Measurements from ENCODE around the gene TBC1D2. TPM values are rescaled to one million over a fixed set of nuclear protein-coding genes. Genes with fewer than 3 reads are reported as not detected.

Gene TBC1D2
- total RNA-seq, 4 donors from 2014 or later = 29.9 to 61.8 (median 41.0) TPM

GRCh38 chr9:98242426-98242825, 13.0 kb downstream of the TBC1D2 start:
- Histone ChIP-seq H3K4me1 (peaks cover 0 to 5% (median 0%) of the 10 kb centered on the region in 4 donors), H3K27me3 (no peaks in the 10 kb centered on the region), H3K36me3 (peaks cover 0 to 42% (median 0%) of the 10 kb centered on the region in 3 donors), H3K4me3 (no peak overlapping the region), H3K27ac (no peak overlapping the region), H3K9me3 (no peaks in the 10 kb centered on the region)
- DNase-seq (ENCODE audit: low spot score in 2 of 2) = no peak
- TF ChIP-seq CTCF (IDR thresholded peaks at IDR 0.05) (no peak), POLR2A (IDR thresholded peaks at IDR 0.05) (no peak), EP300 (IDR thresholded peaks at IDR 0.05) (no peak)
- WGBS, 2 donors = 79 to 83% methylated on average over 3 of the region's 3 CpGs

GRCh38 chr9:98241357-98242300, 13.8 kb downstream of the TBC1D2 start:
- DNase-seq (ENCODE audit: low spot score in 2 of 2) = no peak
- H3K9me3 ChIP-seq = no peaks in the 10 kb centered on the region
- WGBS, 2 donors = 81 to 83% methylated on average over 8 of the region's 8 CpGs
- no peak overlapping the region for H3K4me3 ChIP-seq
- peaks cover 0 to 42% (median 0%) of the 10 kb centered on the region in 3 donors for H3K36me3 ChIP-seq
- H3K27me3 ChIP-seq = no peaks in the 10 kb centered on the region
- TF ChIP-seq EP300 (IDR thresholded peaks at IDR 0.05) (no peak), POLR2A (IDR thresholded peaks at IDR 0.05) (no peak), CTCF (IDR thresholded peaks at IDR 0.05) (no peak)
- H3K4me1 ChIP-seq = peaks cover 0 to 5% (median 0%) of the 10 kb centered on the region in 4 donors
- H3K27ac ChIP-seq = no peak overlapping the region

GRCh38 chr9:98240475-98240874, 15.0 kb downstream of the TBC1D2 start:
- H3K27me3 ChIP-seq = no peaks in the 10 kb centered on the region
- TF ChIP-seq CTCF (IDR thresholded peaks at IDR 0.05) = no peak
- no peak for TF ChIP-seq POLR2A (IDR thresholded peaks at IDR 0.05)
- no peak for TF ChIP-seq EP300 (IDR thresholded peaks at IDR 0.05)
- peaks cover 0 to 43% (median 0%) of the 10 kb centered on the region in 3 donors for H3K36me3 ChIP-seq
- H3K27ac ChIP-seq = no peak overlapping the region
- WGBS, 2 donors = 92 to 96% methylated on average over 3 of the region's 3 CpGs
- H3K4me1 ChIP-seq = peaks cover 0 to 5% (median 0%) of the 10 kb centered on the region in 4 donors
- H3K4me3 ChIP-seq = no peak overlapping the region
- H3K9me3 ChIP-seq = no peaks in the 10 kb centered on the region
- DNase-seq (ENCODE audit: low spot score in 2 of 2) = no peak

GRCh38 chr9:98236901-98237487, 18.5 kb downstream of the TBC1D2 start:
- H3K27me3 ChIP-seq = no peaks in the 10 kb centered on the region
- no peak overlapping the region for H3K27ac ChIP-seq
- H3K36me3 ChIP-seq = peaks cover 0 to 52% (median 0%) of the 10 kb centered on the region in 3 donors
- DNase-seq (ENCODE audit: low spot score in 2 of 2) = no peak
- 76 to 80% methylated on average over 8 of the region's 8 CpGs for WGBS, 2 donors
- TF ChIP-seq POLR2A (IDR thresholded peaks at IDR 0.05) = no peak
- no peak for TF ChIP-seq CTCF (IDR thresholded peaks at IDR 0.05)
- TF ChIP-seq EP300 (IDR thresholded peaks at IDR 0.05) = no peak
- no peak overlapping the region for H3K4me3 ChIP-seq
- H3K9me3 ChIP-seq = no peaks in the 10 kb centered on the region
- no peaks in the 10 kb centered on the region for H3K4me1 ChIP-seq

GRCh38 chr9:98235126-98235525, 20.3 kb downstream of the TBC1D2 start:
- no peaks in the 10 kb centered on the region for H3K27me3 ChIP-seq
- no peak for DNase-seq (ENCODE audit: low spot score in 2 of 2)
- H3K9me3 ChIP-seq = no peaks in the 10 kb centered on the region
- peaks cover 0 to 47% (median 0%) of the 10 kb centered on the region in 3 donors for H3K36me3 ChIP-seq
- WGBS, 2 donors = 93 to 94% methylated on average over 9 of the region's 9 CpGs
- H3K4me1 ChIP-seq = no peaks in the 10 kb centered on the region
- TF ChIP-seq CTCF (IDR thresholded peaks at IDR 0.05) (no peak), EP300 (IDR thresholded peaks at IDR 0.05) (no peak), POLR2A (IDR thresholded peaks at IDR 0.05) (no peak)
- no peak overlapping the region for H3K4me3 ChIP-seq
- H3K27ac ChIP-seq = no peak overlapping the region
